NCI-H1092 treated with DMSO at 0.1 percent for 48 hours (cell line): Measurements from ENCODE around the gene SLC31A2.

Experiments
- DNase-seq: peaks from one replicate; lab custom pipeline; 2025; lab: John Stamatoyannopoulos, UW

Gene SLC31A2

DNA sequence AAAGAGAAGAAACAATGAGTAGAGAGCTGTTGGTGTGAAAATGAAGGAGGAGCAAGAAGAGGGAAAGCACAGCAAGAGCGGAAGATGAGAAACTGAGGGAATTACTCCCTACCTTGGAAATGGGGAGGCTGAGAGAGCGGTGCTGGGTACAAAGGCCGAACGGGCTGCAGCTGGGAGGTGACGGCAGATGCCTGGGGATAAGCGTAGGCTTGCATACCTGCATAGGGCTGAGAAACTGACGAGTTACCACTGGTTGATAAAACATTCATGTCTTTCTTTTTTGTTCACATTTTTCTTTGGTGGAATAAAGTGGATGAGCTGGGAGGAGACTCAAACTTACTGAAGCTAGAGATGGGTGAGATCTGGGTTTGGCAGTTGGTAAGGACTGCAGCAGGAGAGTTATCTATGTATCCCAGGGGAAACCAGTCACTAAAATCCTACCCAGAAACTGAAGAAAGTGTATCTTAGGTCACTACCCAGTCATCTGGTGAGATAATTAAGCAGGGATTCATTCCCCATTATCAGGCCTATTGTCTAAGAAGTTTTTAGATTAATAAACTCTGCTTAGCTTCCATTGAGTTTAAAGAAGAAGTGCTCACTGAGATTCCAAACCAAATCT is 35.4 kb downstream of the SLC31A2 start:
- no peak for DNase-seq

- DNase-seq: no peak
Measured at GRCh38 chr9:113187929-113188595, 37.3 kb downstream of the SLC31A2 start.

GRCh38 chr9:113192455-113192854 is 41.6 kb downstream of the SLC31A2 start:
- no peak for DNase-seq

DNA sequence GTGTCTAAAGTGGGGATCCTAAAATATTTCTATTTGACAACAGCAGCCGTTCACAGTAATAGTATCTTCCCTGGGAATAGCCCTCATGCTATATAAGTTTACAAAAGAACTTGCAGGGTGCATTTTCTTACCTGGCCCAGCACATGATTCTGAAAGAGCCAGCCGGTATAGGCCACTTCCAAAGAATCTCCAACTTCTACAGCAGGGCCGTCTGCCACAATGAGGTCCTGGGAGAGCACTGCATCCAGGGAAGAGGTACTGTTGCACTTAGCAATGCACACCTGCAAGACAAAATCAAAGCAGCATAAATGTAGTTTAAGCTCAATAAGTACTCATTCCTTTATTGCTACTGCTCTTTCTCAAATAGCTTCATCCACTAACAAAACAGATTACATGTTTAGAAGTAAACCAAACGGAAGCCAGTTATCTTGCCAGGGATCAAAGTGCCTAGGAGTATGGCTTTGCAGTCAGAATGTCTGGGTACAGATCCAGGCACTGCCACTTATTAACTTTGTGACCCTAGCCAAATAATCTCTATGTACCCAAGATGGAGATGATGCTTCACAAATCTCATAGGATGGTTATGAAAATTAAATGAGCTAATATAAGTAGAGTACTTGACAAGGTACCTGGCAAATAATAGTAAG is 49.0 kb downstream of the SLC31A2 start:
- DNase-seq: no peak

DNA sequence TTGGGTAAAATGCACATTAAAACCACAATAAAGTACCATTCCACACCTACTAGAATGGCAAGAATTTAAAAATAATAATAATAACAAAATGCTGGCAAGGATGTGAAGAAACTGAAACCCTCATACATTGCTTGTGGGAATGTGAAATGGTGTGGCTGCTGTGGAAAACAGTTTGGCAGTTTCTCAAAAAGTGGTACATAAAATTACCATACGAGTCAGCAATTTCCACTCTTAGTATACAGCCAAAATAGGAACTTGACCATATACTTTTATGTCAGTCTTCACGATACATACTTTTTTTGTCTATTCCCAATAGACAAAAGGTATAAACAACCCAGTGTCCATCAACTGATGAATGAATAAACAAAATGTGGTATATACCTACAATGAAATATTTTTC is 54.6 kb downstream of the SLC31A2 start:
- no peak for DNase-seq

GRCh38 chr9:113205861-113206260 is 55.1 kb downstream of the SLC31A2 start:
- DNase-seq: no peak

DNA sequence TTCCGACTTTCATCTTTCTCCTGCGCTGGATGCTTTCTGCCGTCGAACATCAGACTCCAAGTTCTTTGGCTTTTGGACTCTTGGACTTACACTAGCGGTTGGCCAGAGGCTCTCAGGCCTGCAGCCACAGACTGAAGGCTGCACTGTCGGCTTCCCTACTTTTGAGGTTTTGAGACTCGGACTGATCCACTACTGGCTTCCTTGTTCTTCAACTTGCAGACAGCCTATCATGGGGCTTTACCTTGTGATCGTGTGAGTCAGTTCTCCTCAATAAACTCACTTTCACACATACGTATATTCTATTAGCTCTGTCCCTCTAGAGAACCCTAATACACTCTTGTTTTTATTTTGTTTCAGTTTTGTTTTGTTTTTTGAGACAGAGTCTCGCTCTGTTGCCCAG is 60.0 kb downstream of the SLC31A2 start:
- no peak for DNase-seq
